IPS DF 4.7 (cell line): ENCODE results near the gene SURF4.

Source experiments
- DNase-seq: peaks from one replicate; pipeline ENCODE4 v3.0.0-alpha.2; 2013; ENCODE audit warnings: low spot score; ENCODE audit errors: extremely low read depth

The SURF4 gene

GRCh38 chr9:133353548-133353947 is 22.3 kb downstream of the SURF4 start:
- no peak for DNase-seq

DNA sequence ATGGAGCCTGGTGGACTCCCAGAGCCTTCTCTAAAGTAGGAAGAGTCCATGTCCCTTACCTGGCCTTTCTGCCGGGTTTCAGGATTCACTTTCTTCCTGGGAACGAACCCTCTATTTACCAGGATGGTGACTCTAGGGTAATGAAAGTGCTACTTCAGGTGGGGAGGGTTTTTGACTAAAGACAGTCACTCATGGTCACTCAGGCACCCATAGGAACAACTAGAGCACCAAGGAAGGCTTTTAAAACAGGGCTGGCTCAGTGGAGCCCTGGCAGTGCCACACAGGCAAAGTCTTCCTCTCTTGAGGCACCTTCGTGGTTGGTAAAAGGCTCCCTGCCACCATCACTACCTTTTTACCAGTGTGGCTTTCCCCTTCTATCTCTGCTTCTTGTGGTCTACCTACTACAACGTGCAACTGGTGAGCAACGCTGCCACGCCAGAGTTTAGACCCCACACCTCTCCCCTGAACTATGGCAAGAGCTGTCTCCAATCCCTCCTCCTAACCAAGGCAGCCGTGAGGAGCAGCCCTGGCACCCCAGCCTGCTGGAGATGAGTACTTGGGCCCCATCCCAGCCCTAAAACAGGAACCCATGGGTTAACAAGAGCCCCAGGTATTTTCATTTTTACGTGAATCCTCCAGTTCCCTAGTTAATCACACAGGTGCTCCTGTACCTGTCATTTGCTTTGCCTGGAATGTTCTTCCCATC is 23.1 kb downstream of the SURF4 start:
- no peak for DNase-seq

- no peak for DNase-seq
These were observed 23.8 kb downstream of the SURF4 start for GRCh38 chr9:133351908-133352634.

- DNase-seq: no peak
These were observed 24.3 kb downstream of the SURF4 start for GRCh38 chr9:133351526-133351907.

- DNase-seq: no peak
These were observed 25.8 kb downstream of the SURF4 start for GRCh38 chr9:133349965-133350616.

DNA sequence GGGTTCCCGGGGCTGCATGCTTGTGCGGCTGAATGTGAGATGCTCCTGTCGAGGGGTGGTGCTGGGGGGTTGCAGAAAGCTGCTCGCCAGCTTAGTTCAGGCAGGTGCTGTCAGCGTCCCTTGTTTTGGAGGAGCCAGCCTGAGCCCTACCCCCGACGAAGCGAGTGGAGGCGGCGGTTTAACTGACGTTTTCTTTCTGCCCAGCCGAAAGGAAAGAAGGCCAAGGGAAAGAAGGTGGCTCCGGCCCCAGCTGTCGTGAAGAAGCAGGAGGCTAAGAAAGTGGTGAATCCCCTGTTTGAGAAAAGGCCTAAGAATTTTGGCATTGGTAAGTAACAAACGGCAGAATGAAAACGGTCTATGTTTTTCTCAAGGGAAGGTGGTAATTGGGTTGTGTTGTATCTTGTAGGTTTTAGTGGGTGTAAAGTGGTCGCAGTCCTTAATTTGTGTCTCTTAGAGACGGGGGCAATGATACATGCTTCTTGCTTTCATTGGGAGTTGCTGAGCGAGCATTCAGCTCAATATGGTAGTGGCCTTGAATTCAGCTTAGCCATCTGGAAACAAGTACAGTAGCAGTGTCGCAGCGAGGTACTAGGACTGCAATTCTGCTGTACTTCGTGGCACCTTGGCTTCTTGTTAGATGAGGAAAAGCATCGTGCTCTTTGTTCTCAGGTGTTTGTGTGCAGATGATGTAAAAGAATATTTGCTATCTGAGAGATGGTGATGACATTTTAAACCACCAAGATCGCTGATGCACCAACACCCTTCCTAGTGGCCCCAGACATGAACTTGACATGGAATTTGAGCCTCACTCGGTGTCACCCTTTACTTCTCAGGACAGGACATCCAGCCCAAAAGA is 26.9 kb downstream of the SURF4 start:
- DNase-seq: no peak

- DNase-seq: no peak
These were observed 27.7 kb downstream of the SURF4 start, which contains the start of the genes MED22 and RPL7A for GRCh38 chr9:133347985-133348717. TSS of gene MED22 (minus strand) at chr9:133348131. CDS start at chr9:133346662, 1,469 bp downstream. TSS of gene RPL7A (plus strand) at chr9:133348218. CDS start at chr9:133348244, 26 bp downstream.

- no peak for DNase-seq
These were observed 28.3 kb downstream of the SURF4 start for GRCh38 chr9:133347515-133347984.

DNA sequence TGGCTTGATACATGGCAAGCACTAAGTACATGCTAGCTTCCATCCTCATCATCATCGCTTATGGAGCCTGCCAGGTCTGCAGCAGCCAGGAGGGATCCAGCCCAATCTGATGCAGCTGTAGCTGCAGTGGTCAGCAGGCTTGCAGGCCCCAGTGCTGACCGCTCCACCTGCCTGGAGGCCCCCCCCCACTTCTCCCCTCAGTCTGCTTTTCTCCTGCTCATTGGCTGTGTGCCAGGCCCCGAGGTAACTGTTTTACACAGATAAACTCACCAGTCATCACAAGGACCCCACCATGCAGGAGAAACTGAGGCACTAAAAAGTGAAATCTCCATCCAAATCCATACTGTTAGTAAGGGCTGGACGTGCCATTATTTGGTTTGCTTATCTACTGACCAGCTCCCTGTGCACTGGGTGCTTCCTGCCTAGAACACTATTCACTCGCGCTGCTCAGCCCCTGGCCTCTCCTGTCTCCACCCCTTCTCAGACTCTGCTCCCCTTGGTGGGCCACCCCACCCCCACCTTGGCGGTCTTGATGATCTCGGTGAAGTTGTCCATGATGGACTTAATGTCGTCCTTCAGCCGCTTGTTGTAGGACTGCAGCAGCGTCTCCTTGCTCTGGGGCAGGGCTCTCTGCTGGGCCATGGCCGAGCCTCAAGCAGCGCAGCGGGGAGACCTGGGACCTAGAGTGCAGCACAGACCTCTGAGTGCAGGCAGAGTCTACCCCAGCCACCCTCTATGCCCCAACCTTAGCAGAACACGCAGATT is 29.7 kb downstream of the SURF4 start:
- DNase-seq: no peak

- no peak for DNase-seq
These were observed 30.3 kb downstream of the SURF4 start for GRCh38 chr9:133345596-133345995.

GRCh38 chr9:133344979-133345378 is 30.9 kb downstream of the SURF4 start:
- no peak for DNase-seq

GRCh38 chr9:133344071-133344470 is 31.8 kb downstream of the SURF4 start:
- no peak for DNase-seq

- DNase-seq: no peak
These were observed 33.3 kb downstream of the SURF4 start for GRCh38 chr9:133342570-133342969.

GRCh38 chr9:133342069-133342406 is 33.8 kb downstream of the SURF4 start:
- DNase-seq: no peak

- no peak for DNase-seq
These were observed 34.3 kb downstream of the SURF4 start for GRCh38 chr9:133341369-133342068.

- no peak for DNase-seq
These were observed 34.9 kb downstream of the SURF4 start for GRCh38 chr9:133340916-133341315.

GRCh38 chr9:133340256-133340655 is 35.6 kb downstream of the SURF4 start:
- DNase-seq: no peak

DNA sequence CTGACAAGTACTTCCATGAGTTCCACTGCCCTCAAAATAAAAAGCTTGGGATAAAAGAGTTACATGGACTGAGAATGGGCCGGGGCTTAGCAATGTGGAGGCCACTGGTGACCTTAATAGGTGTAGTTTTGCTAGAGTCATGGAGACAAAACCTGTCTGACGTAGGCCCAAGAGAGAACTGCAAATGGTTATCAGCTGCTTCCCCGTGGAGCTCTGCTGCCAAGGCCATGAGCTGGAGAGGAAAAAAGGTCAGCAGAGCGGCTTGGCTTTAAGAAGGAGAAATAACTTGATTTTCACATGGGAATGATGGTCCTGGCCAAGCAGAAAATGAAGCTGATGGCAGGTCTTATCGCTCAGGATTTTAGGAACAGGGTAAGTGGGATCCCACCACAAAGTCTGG is 36.2 kb downstream of the SURF4 start:
- DNase-seq: no peak
